Lower leg skin (tissue), 3 donors: Measurements from ENCODE around the gene PAEP.

Source experiments
- POLR2A ChIP-seq, 2 donors: fragments of 450-650 bp; IDR thresholded peaks; one replicate each; pipeline ENCODE4 v1.6.1; 2016 to 2017; ENCODE audit warnings: antibody characterized with exemption in 2 of 2, mild to moderate bottlenecking in 1 of 2, moderate library complexity in 1 of 2
- TF ChIP-seq, protein P1 (sequence below), 3 donors: fragments of 450-650 bp; IDR thresholded peaks; one replicate each; pipeline ENCODE4 v1.5.1; 2016; ENCODE audit warnings: antibody characterized with exemption in 3 of 3, mild to moderate bottlenecking in 3 of 3, moderate library complexity in 2 of 3

DNA sequence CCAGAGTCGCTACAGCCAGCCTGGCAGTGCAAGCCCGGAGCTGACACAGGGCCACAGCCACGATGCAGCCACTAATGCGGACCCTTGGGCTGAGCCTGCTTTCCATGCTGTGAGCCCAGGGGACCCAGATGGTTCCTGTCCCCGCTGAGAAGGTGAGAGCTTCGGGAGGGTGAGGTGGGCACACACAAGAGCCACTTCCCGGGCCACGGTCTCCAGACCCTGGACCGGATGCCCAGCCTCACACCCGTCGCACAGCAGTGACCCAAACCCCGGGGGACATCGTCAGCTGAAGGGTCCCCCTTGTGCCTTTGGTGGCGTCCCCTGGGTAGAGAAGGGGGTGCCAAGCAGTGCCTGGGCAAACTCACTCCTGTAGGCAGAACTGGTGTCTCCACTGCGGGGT is 13.4 kb downstream of the PAEP start:
- TF ChIP-seq, protein P1, sequence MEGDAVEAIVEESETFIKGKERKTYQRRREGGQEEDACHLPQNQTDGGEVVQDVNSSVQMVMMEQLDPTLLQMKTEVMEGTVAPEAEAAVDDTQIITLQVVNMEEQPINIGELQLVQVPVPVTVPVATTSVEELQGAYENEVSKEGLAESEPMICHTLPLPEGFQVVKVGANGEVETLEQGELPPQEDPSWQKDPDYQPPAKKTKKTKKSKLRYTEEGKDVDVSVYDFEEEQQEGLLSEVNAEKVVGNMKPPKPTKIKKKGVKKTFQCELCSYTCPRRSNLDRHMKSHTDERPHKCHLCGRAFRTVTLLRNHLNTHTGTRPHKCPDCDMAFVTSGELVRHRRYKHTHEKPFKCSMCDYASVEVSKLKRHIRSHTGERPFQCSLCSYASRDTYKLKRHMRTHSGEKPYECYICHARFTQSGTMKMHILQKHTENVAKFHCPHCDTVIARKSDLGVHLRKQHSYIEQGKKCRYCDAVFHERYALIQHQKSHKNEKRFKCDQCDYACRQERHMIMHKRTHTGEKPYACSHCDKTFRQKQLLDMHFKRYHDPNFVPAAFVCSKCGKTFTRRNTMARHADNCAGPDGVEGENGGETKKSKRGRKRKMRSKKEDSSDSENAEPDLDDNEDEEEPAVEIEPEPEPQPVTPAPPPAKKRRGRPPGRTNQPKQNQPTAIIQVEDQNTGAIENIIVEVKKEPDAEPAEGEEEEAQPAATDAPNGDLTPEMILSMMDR (IDR thresholded peaks at IDR 0.05): no peak
- no peak for TF ChIP-seq POLR2A (IDR thresholded peaks at IDR 0.05)
